ENCODE results near the gene TMEM108. TPM values are rescaled to one million over a fixed set of nuclear protein-coding genes. Genes with fewer than 3 reads are reported as not detected.

The TMEM108 gene
- total RNA-seq, 4 donors from 2014 or later: 2.6 to 9.2 (median 4.6) TPM

GRCh38 chr3:133074977-133075376 is 36.8 kb downstream of the TMEM108 start:
- no peak for DNase-seq
- TF ChIP-seq, protein P1, sequence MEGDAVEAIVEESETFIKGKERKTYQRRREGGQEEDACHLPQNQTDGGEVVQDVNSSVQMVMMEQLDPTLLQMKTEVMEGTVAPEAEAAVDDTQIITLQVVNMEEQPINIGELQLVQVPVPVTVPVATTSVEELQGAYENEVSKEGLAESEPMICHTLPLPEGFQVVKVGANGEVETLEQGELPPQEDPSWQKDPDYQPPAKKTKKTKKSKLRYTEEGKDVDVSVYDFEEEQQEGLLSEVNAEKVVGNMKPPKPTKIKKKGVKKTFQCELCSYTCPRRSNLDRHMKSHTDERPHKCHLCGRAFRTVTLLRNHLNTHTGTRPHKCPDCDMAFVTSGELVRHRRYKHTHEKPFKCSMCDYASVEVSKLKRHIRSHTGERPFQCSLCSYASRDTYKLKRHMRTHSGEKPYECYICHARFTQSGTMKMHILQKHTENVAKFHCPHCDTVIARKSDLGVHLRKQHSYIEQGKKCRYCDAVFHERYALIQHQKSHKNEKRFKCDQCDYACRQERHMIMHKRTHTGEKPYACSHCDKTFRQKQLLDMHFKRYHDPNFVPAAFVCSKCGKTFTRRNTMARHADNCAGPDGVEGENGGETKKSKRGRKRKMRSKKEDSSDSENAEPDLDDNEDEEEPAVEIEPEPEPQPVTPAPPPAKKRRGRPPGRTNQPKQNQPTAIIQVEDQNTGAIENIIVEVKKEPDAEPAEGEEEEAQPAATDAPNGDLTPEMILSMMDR (IDR thresholded peaks at IDR 0.05): no peak
- TF ChIP-seq POLR2A (IDR thresholded peaks at IDR 0.05): no peak
- no peak overlapping the region for H3K4me3 ChIP-seq (replicated peaks in 1 of 3)

DNA sequence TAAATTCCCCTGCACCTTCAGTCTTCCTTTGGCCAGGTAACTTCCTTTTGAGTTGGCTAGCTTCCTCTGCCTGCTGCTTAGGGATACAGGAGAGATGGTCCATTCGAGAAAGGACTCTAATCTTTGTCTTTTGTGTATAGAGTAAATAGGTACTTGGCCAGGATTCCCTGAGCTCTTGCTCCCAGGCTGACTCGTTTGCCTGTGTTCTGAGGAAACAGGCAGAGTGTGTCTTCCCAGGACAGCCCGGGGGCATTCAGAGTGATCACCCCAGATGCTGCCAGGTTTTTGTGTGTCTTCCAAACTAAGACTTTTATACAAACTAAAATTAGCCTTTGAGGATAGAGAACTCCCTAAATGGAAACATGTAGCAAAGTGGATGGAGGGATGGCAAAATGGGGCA is 39.5 kb downstream of the TMEM108 start:
- no peak for DNase-seq

More at GRCh38 chr3:133074977-133075376, 36.8 kb downstream of the TMEM108 start:
- no peaks in the 10 kb centered on the region for H3K36me3 ChIP-seq
- 92 to 93% methylated on average over 4 of the region's 4 CpGs for WGBS, 2 donors
- intact Hi-C loops (cut with DNase I): no loop called here
- no peak overlapping the region for H3K27ac ChIP-seq
- no peaks in the 10 kb centered on the region for H3K27me3 ChIP-seq
- no peaks in the 10 kb centered on the region for H3K9me3 ChIP-seq
- H3K4me1 ChIP-seq: no peaks in the 10 kb centered on the region

DNA sequence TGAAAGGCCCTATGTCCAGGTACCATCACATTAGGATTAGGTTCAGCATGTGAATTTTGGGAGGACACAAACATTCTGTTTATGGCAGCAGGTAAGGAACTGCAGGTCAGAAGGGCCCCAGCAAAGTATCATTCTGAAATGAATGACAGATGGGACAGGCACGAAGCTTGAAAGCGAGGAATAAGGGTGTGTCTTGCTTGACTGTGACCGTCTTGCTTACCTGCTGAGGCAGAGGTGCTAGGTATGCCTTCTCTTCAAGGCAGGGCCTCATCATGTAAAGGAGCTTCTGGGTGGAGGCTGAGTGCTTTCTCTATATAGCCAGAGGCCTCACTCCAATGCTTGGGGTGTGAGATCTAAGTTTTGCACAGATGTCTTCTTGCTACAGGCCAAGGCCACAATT is 41.4 kb downstream of the TMEM108 start:
- no peak overlapping the region for H3K27ac ChIP-seq
- no peak overlapping the region for H3K4me3 ChIP-seq (replicated peaks in 1 of 3)
- no peaks in the 10 kb centered on the region for H3K4me1 ChIP-seq
- H3K9me3 ChIP-seq: no peaks in the 10 kb centered on the region
- TF ChIP-seq POLR2A (IDR thresholded peaks at IDR 0.05): no peak
- TF ChIP-seq, protein P1 (IDR thresholded peaks at IDR 0.05): no peak
- H3K27me3 ChIP-seq: no peaks in the 10 kb centered on the region
- no peaks in the 10 kb centered on the region for H3K36me3 ChIP-seq
- intact Hi-C loops (cut with DNase I): no loop called here
- 83 to 84% methylated on average over 3 of the region's 3 CpGs for WGBS, 2 donors
- no peak for DNase-seq

More for the DNA sequence above, 39.5 kb downstream of the TMEM108 start:
- 62 to 68% methylated on average over 3 of the region's 3 CpGs for WGBS, 2 donors
- Histone ChIP-seq H3K27ac (no peak overlapping the region), H3K4me3 (replicated peaks in 1 of 3) (no peak overlapping the region), H3K36me3 (no peaks in the 10 kb centered on the region), H3K9me3 (no peaks in the 10 kb centered on the region), H3K4me1 (no peaks in the 10 kb centered on the region), H3K27me3 (no peaks in the 10 kb centered on the region)
- intact Hi-C loops (cut with DNase I): no loop called here
- TF ChIP-seq, protein P1 (IDR thresholded peaks at IDR 0.05): no peak
- no peak for TF ChIP-seq POLR2A (IDR thresholded peaks at IDR 0.05)

DNA sequence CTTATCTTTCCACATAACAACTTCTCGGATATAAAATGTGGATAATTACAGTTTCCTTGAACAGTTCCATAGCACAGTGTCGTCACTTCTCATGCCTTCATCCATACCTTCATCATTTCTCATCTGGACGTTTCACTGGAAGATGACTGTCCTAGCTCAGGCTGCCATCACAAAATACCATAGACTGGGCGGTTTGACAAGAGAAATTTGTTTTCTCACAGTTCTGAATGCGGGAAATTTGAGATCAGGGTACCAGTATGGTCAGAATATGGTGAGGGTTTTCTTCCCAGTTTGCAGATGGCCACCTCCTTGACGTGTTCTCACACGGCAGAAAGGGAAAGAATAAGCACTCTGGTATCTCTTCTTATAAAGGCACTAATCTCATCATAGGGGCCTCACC is 42.8 kb downstream of the TMEM108 start:
- H3K36me3 ChIP-seq: no peaks in the 10 kb centered on the region
- intact Hi-C loops (cut with DNase I): no loop called here
- 90 to 95% methylated on average over 7 of the region's 7 CpGs for WGBS, 2 donors
- DNase-seq: no peak
- no peaks in the 10 kb centered on the region for H3K4me1 ChIP-seq
- no peak overlapping the region for H3K27ac ChIP-seq
- H3K27me3 ChIP-seq: no peaks in the 10 kb centered on the region
- no peaks in the 10 kb centered on the region for H3K9me3 ChIP-seq
- no peak overlapping the region for H3K4me3 ChIP-seq (replicated peaks in 1 of 3)
- TF ChIP-seq POLR2A (IDR thresholded peaks at IDR 0.05): no peak
- TF ChIP-seq, protein P1 (IDR thresholded peaks at IDR 0.05): no peak

GRCh38 chr3:133083395-133083794 is 45.2 kb downstream of the TMEM108 start:
- TF ChIP-seq, protein P1 (IDR thresholded peaks at IDR 0.05): no peak
- TF ChIP-seq POLR2A (IDR thresholded peaks at IDR 0.05): no peak

More at GRCh38 chr3:133083395-133083794, 45.2 kb downstream of the TMEM108 start:
- Histone ChIP-seq H3K27ac (no peak overlapping the region), H3K4me3 (replicated peaks in 1 of 3) (no peak overlapping the region), H3K4me1 (no peaks in the 10 kb centered on the region), H3K9me3 (no peaks in the 10 kb centered on the region), H3K27me3 (no peaks in the 10 kb centered on the region), H3K36me3 (no peaks in the 10 kb centered on the region)
- intact Hi-C loops (cut with DNase I): no loop called here
- no peak for DNase-seq
- WGBS, 2 donors: 25 to 56% methylated on average over 1 of the region's 1 CpG

Data from thyroid gland (tissue), 4 donors.